GM11168 (cell line): ENCODE results near the gene COG8.

Experiments
- in situ Hi-C: fragments of 300-500 bp; cut with MboI; formaldehyde crosslinking; loops from one replicate; pipeline ENCODE4 v1.12.0; 2022; ENCODE audit warnings: low sequenced_read_pairs; ENCODE audit not compliant: unreplicated experiment

Gene COG8

GRCh38 chr16:69298261-69298660, 41.1 kb downstream of the COG8 start:
- in situ Hi-C loops: loop anchor here (25.0 kb wide), 1 partner anchor 436 kb away; no protein-coding TSS in a partner anchor

DNA sequence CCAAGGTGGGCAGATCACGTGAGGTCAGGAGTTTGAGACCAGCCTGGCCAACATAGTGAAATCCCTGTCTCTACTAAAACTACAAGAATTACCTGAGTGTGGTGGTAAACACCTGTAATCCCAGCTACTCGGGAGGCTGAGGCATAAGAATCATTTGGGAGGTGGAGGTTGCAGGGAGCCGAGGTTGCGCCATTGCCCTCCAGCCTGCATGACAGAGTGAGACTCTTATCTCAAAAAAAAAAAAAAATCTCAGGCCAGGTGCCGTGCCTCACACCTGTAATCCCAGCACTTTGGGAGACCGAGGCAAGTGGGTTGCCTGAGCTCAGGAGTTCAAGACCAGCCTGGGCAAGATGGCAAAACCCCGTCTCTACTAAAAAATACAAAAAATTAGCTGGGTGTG, 42.6 kb downstream of the COG8 start:
- in situ Hi-C loops: loop anchor here (25.0 kb wide), 1 partner anchor 434 kb away; no protein-coding TSS in a partner anchor

DNA sequence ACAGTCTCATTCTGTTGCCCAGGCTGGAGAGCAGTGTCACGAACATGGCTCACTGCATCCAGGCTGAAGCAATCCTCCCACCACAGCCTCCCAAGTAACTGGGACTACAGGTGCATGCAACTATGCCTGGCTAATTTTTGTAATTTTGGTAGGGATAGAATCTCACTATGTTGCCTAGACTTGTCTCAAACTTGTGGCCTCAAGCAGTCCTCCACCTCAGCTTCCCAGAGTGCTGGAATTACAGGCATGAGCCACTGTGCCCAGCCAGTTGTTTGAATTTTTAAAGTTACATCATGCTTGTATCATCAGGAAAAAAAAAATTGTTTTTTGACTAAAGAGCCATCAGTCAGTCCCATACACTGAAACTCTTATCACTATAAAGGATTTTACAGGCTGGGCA, 45.3 kb downstream of the COG8 start:
- in situ Hi-C loops: loop anchor here (25.0 kb wide), 1 partner anchor 432 kb away; no protein-coding TSS in a partner anchor

- in situ Hi-C loops: loop anchor here (25.0 kb wide), 1 partner anchor 431 kb away; no protein-coding TSS in a partner anchor
These were observed 46.0 kb downstream of the COG8 start for GRCh38 chr16:69293401-69293800.

DNA sequence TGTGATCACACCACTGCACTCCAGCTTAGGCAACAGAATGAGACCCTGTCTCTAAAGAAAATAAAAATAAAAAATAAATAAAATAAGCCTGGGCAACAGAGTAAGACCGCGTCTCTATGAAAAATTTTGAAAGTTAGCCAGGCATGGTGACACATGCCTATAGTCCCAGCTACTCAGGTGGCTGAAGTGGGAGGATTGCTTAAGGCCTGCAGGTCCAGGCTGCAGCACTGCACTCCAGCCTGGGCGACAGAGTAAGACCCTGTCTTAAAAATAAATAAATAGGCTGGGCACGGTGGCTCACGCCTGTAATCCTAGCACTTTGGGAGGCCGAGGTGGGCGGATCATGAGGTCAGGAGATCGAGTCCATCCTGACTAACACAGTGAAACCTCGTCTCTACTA, 47.7 kb downstream of the COG8 start:
- in situ Hi-C loops: loop anchor here (25.0 kb wide), 1 partner anchor 429 kb away; no protein-coding TSS in a partner anchor

DNA sequence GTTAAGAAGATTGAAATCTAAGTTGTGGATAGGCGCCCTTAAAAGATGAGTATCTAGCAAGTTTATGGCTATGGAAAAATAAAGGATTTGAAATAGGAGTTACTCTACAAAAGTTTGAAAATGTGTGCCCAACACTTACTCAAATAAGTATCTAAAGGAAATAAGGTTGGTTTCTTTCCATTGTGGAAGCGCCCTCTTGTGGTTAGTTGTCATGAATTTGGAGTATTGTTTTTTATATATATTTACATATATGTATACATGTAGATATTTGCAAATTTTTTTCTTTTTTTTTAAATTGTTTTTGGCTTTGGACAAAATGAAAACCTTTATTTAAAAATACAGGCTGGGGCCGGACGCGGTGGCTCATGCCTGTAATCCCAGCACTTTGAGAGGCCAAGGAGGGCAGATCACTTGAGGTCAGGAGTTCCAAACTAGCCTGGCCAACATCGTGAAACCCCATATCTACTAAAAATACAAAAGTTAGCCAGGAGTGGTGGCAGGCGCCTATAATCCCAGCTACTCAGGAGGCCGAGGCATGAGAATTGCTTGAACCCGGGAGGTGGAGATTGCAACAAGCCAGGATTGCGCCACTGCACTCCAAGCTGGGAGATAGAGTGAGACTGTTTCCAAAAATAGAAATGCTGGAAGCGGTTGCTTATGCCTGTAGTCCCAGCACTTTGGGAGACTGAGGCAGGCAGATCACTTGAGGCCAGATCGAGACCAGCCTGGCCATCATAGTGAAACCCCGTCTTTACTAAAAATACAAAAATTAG, 52.2 kb downstream of the COG8 start:
- in situ Hi-C loops: loop anchor here (5.0 to 25.0 kb wide), 2 partner anchors 135 to 425 kb away; no protein-coding TSS in a partner anchor

GRCh38 chr16:69285240-69285639, 54.1 kb downstream of the COG8 start:
- in situ Hi-C loops: loop anchor here (5.0 to 25.0 kb wide), 2 partner anchors 133 to 423 kb away; no protein-coding TSS in a partner anchor

GRCh38 chr16:69283851-69284250, 55.5 kb downstream of the COG8 start:
- in situ Hi-C loops: loop anchor here (25.0 kb wide), 1 partner anchor 422 kb away; no protein-coding TSS in a partner anchor

- in situ Hi-C loops: loop anchor here (25.0 kb wide), 1 partner anchor 415 kb away; no protein-coding TSS in a partner anchor
These were observed 62.0 kb downstream of the COG8 start for GRCh38 chr16:69277413-69277812.
